Gastrocnemius medialis (tissue), 4 donors: Measurements from ENCODE around the gene PADI4.

Experiments
- CTCF ChIP-seq, 5 experiments: fragments of 450-650 bp in 3 of 5; fragments of 200-600 bp in 2 of 5; sonication (generic) in 2 of 5; IDR thresholded peaks in 4 of 5; conservative IDR thresholded peaks in 1 of 5; 1 replicate in 4 of 5; 2 replicates in 1 of 5; pipeline ENCODE4 v1.5.1; 2016 to 2019; ENCODE audit warnings: antibody characterized with exemption in 5 of 5, mild to moderate bottlenecking in 3 of 5, moderate library complexity in 3 of 5
- POLR2A ChIP-seq, 2 donors: fragments of 450-650 bp; IDR thresholded peaks; one replicate each; pipeline ENCODE4 v1.6.1; 2017; ENCODE audit warnings: antibody characterized with exemption in 2 of 2, mild to moderate bottlenecking in 2 of 2, moderate library complexity in 2 of 2

GRCh38 chr1:17335821-17336710, 28.1 kb downstream of the PADI4 start:
- peak; percentile 32 to 76 (median 57) for TF ChIP-seq CTCF (IDR thresholded peaks at IDR 0.05 in 4 of 5, conservative IDR thresholded peaks at IDR 0.05 in 1 of 5)
- TF ChIP-seq POLR2A (IDR thresholded peaks at IDR 0.05): no peak
